NCI-H2227 treated with DMSO at 0.1 percent for 48 hours (cell line): ENCODE data around the gene LITAFD.

Source experiments
- DNase-seq: peaks from one replicate; lab custom pipeline; 2025; lab: John Stamatoyannopoulos, UW

The LITAFD gene

GRCh38 chr16:8920645-8921346 lies 38.6 kb downstream of the LITAFD start:
- DNase-seq = no peak

GRCh38 chr16:8921347-8921984 lies 39.3 kb downstream of the LITAFD start:
- DNase-seq = no peak

- no peak for DNase-seq
Observed at GRCh38 chr16:8923199-8923598, 41.0 kb downstream of the LITAFD start.

- DNase-seq = no peak
Observed at GRCh38 chr16:8924214-8924613, 42.1 kb downstream of the LITAFD start.

GRCh38 chr16:8925455-8925854 lies 43.3 kb downstream of the LITAFD start:
- no peak for DNase-seq

GRCh38 chr16:8926827-8927226 lies 44.7 kb downstream of the LITAFD start:
- DNase-seq = no peak

GRCh38 chr16:8928467-8928957 lies 46.4 kb downstream of the LITAFD start:
- no peak for DNase-seq

GRCh38 chr16:8929086-8929748 lies 47.1 kb downstream of the LITAFD start:
- DNase-seq = no peak

GRCh38 chr16:8931859-8932258 lies 49.7 kb downstream of the LITAFD start:
- no peak for DNase-seq

GRCh38 chr16:8934601-8935000 lies 52.5 kb downstream of the LITAFD start:
- DNase-seq = no peak
